H1 (cell line): Measurements from ENCODE around the gene SATB2. TPM values are rescaled to one million over a fixed set of nuclear protein-coding genes. Genes with fewer than 3 reads are reported as not detected.
A peak's percentile ranks its signal among the peaks of the same experiment; 100 is the strongest.

Experiments
- BACH1 ChIP-seq: IDR thresholded peaks from 2 replicates; pipeline ENCODE4 v1.6.1; 2012; ENCODE audit warnings: low read length, improper control_type of control experiment
- BCL11A ChIP-seq, 2 experiments: IDR thresholded peaks; one replicate each; pipeline ENCODE4 v1.6.1; 2011; ENCODE audit warnings: low read depth in 2 of 2, low read length in 2 of 2, mild to moderate bottlenecking in 2 of 2
- CHD7 ChIP-seq: fragments of 300-600 bp; sonication (generic); IDR thresholded peaks from 2 replicates; pipeline ENCODE4 v1.7.1; 2012; ENCODE audit warnings: low read length, moderate library complexity, mild to moderate bottlenecking, inconsistent platforms; ENCODE audit not compliant: insufficient replicate concordance
- GABPA ChIP-seq: IDR thresholded peaks from 2 replicates; pipeline ENCODE4 v1.6.1; 2011; ENCODE audit warnings: mild to moderate bottlenecking, low read length, moderate library complexity, borderline replicate concordance; ENCODE audit not compliant: insufficient read depth
- POU5F1 ChIP-seq: IDR thresholded peaks from 2 replicates; pipeline ENCODE4 v1.6.1; 2011; ENCODE audit warnings: low read depth, mild to moderate bottlenecking, low read length, moderate library complexity
- RBBP5 ChIP-seq: IDR thresholded peaks from 2 replicates; pipeline ENCODE4 v1.7.1; 2012; ENCODE audit warnings: low read depth, mild to moderate bottlenecking, inconsistent platforms, low read length, moderate library complexity, borderline replicate concordance
- TAF1 ChIP-seq: IDR thresholded peaks from 2 replicates; pipeline ENCODE4 v1.6.1; 2011; ENCODE audit warnings: mild to moderate bottlenecking, low read depth, low read length
- USF2 ChIP-seq: IDR thresholded peaks from 2 replicates; pipeline ENCODE4 v1.6.1; 2011; ENCODE audit warnings: low read length, improper control_type of control experiment
- ZNF274 ChIP-seq: IDR thresholded peaks from 2 replicates; pipeline ENCODE4 v1.7.0; 2012; ENCODE audit warnings: low read length, borderline replicate concordance; ENCODE audit errors: extremely low read depth
- polyA plus RNA-seq, 7 experiments: library from polyadenylated mRNA; depleted of rRNA in 3 of 7; stranded (reverse) in 5 of 7; unstranded in 2 of 7; fragments of >200 nt in 5 of 7; fragments of 200-250 nt in 2 of 7; gene quantifications; 1 replicate in 5 of 7; 2 replicates in 1 of 7; 4 replicates in 1 of 7; pipeline versions ENCODE4 v1.2.1 to v1.2.3, GENCODE V29; 2011 to 2013; ENCODE audit warnings: missing spikeins in 2 of 7, mixed read lengths in 2 of 7
- total RNA-seq: library from RNA; stranded (reverse); fragmentation: NEBNext Ultra II Directional; extraction: Animal tissue kit (Norgen Biotek cat#: 25700); gene quantifications from 2 replicates; pipeline ENCODE4 v1.2.1, GENCODE V29; 2021

The SATB2 gene
- total and polyA plus RNA-seq, 2 of the 8 experiments (the other 6 are each of a cell fraction or from before 2014, with no cell fraction given): 1.3 to 5.7 TPM

GRCh38 chr2:199462956-199463692 lies 5.4 kb upstream of the SATB2 start (continued):
- no peak for TF ChIP-seq CHD7
- TF ChIP-seq USF2: no peak
- TF ChIP-seq TAF1: no peak
- TF ChIP-seq BCL11A (IDR thresholded peaks at IDR 0.05; ENCODE audit: low read depth in 2 of 2, low read length in 2 of 2): no peak
- TF ChIP-seq POU5F1: no peak
- no peak; the same call in 1 of the 2 replicates for TF ChIP-seq RBBP5
- no peak for TF ChIP-seq ZNF274
- 0 out of 2 replicates have a peak, but pooled peaks have one; percentile 51 for TF ChIP-seq GABPA
- TF ChIP-seq BACH1: peak; percentile 30; the same call in 1 of the 2 replicates
